HG03565 (cell line): ENCODE measurements around the gene TMOD4.
A peak's percentile ranks its signal among the peaks of the same experiment; 100 is the strongest.

Experiments used
- ATAC-seq: cut with Tn5 transposase; IDR thresholded peaks from one replicate; pipeline ENCODE4 v1.9.1; 2021; ENCODE audit warnings: mild to moderate bottlenecking, moderate library complexity; ENCODE audit not compliant: unreplicated experiment

The TMOD4 gene

GRCh38 chr1:151176514-151177045 lies 799 bp upstream of the TMOD4 start:
- ATAC-seq, result no peak

DNA sequence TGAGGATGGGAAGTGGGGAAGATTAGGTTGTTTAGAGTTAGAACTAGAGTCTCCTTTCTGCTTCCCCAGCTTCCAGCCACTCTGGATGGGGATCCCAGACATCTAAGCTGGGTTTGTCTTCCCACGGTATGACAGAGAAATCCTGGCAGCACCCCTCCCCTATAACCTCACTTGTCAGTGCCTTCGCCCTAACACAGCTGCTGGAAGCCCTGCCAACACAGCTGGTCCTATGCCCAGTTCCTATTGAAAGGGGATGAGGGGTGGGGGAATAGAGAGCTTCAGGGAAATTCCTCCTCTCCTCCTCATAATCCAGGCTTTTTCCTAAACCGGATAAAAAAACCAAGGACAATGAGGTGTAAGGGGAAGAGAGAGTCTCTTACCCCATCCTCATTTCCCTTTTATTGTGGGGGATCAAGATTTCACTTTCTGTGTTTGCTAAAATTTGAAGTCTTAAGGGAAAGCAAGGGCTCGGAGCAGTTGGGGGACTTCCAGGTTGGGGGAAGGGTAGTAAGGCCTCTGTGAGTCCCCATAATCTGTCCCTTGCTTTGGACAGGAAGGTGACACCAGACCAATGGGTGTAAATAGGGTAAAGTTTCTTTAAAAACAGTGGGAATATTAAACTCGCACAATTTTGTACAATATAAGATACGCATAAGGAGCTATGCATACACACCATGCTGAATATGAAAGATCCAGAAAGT lies 590 bp downstream of the TMOD4 start:
- ATAC-seq, result no peak

- ATAC-seq, result no peak
These were observed 4.6 kb downstream of the TMOD4 start for GRCh38 chr1:151171190-151171589.

DNA sequence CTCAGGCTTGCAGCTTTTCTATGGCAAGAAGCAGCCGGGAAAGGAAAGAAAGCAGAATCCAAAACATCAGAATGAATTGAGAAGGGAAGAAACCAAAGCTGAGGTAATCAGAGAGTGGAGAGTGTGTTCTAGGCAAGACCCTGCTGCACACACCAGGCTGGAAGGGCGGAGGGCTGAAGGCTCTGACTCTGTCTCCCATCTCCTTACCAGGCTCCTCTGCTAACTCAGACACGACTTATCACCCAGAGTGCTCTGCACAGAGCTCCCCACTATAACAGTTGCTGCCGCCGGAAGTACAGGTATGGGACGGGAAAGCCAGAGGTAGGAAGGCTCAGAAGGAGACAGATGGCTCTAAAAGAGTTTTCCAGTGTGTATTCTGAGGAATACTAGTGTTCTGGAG lies 8.7 kb downstream of the TMOD4 start:
- no peak for ATAC-seq

- no peak for ATAC-seq
These were observed 9.2 kb downstream of the TMOD4 start for GRCh38 chr1:151166505-151166956.

DNA sequence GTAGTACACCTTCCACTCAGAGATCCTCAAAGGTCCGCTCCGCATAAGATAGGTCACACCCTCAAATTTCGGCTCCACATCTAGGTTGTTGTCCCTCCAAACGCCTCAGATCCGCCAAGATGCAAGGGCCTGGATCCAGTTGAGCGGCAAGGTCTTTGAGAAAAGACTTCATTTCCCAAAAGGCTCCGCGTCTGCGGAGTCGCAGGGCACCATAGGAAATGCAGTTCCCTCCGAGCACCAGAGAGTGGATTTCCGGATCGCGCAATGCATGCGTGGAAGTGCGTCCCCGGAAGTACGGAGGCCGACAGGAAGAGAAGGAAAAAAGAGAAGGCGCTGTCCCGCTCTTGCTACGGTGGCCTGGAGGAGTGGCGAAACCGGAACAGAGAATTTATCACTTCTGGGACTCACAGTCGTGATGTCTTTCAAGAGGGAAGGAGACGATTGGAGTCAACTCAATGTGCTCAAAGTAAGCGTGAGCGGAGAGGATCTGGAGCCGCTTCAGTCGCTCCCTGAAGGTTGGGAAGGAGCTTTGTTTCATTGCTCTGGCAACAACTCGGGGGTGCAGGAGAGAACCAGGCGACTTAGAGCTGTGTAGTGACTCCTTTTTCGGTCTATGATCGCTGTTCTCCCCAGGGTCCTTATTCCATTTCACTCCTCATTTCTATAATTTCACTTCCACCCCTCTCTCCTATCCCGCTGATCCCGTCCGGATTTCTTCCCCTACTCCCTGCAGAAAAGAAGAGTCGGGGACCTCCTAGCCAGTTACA lies 9.9 kb downstream of the TMOD4 start, which contains the start of the genes LYSMD1 and SCNM1:
Gene LYSMD1 (minus strand): TSS at position 165 of the 767 bp plus-strand sequence. CDS start 644 bp downstream, outside the sequence.
Gene SCNM1 (plus strand): TSS at position 407 of the 767 bp plus-strand sequence. CDS start 9 bp downstream, at position 416.
- peak; percentile 90 for ATAC-seq

GRCh38 chr1:151165281-151165737 lies 10.5 kb downstream of the TMOD4 start:
- ATAC-seq, result no peak

DNA sequence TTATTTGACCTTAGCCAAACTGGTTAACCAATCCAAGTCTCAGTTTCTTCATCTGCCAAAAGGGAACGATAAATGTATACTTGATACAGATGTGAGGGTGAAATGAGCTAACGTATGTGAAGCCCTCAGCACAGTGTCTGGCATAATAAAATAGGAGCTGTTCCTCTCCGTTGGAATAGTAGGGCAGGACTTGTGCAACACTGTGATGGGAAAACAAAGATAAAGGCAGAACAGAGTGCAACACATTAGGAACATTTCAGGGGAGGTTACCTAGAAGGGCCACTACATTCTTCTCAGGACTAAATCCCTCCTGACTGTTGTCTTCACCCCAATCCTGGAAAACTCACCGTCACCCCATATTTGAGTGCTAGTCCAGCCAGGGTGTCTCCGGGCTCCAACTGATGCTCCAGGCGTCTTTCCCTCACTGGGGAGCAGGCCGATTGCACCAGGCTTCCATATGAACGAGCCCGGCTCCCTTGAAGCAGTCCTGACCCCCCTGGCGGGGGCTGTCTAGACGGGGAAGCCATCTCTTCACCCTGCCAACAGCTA lies 11.0 kb downstream of the TMOD4 start:
- ATAC-seq, result no peak

GRCh38 chr1:151159373-151159772 lies 16.4 kb downstream of the TMOD4 start:
- ATAC-seq, result no peak

- no peak for ATAC-seq
These were observed 17.0 kb downstream of the TMOD4 start for GRCh38 chr1:151158751-151159251.

DNA sequence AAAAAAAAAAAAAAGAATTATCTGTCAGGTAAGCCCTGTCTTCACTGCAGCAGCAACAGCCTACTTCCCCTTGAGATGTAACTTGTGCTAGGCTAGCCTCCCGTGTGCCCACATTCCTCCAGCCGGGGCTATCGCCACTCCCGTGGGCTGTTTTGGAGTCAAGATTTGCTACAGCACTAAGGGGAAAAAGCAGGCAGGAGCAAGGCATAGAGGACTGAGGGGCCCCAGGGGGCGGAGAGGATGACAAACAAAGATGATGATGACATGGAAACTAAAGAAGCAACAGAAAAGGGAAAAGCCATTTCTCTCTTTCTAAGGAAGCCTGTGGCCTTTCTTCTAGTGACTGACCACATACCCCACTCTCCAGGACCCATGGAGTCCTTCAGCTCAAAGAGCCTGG lies 17.5 kb downstream of the TMOD4 start:
- no peak for ATAC-seq

DNA sequence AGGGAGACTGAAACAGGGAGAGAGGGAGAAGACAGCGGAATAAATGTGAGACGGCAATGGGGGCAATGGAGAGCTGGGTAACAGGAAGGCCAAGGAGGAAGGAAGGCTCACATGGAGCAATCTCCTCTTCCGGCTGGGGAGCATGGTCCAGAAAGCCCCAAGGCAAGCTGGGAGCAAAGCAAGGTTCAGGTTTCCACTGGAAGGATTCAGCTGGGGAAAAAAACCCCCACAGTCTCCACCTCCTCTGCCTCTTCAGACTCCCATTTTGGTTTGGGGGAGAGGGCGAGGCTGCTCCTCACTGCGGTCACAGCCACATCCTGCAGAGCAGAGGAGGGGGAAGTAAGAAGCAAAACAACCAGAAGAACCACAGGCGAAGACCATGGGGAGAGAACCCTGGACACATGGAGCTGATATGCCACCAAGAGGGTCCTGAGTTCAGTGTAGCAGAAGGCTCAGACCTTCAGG lies 18.7 kb downstream of the TMOD4 start:
- ATAC-seq, result no peak

GRCh38 chr1:151156515-151156819 lies 19.3 kb downstream of the TMOD4 start, which contains the start of gene TNFAIP8L2:
TSS of gene TNFAIP8L2 (plus strand) at chr1:151156649. CDS start at chr1:151158698, 2,049 bp downstream.
- ATAC-seq, result peak; percentile 36

- no peak for ATAC-seq
These were observed 28.1 kb downstream of the TMOD4 start for GRCh38 chr1:151147665-151148064.

DNA sequence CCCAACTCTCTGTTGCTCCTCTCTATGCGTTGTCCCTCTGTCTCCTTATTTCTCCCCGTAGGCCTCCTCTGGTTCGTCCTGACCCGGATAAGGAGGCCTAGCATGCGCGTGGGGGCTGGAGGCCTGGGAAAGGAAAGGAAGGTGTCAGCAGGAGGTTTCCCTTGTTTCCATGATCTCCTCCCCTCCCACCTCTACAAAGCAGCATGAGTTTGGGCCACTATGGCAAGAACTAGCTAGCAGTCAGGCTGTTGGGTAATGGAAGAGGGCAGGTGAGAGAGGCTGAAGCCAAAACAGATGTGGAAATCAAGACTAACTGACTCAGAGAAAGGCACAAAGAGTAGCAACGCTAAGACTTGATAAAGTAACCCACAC lies 28.7 kb downstream of the TMOD4 start:
- no peak for ATAC-seq

- peak; percentile 93 for ATAC-seq
These were observed 29.2 kb downstream of the TMOD4 start, which contains the start of gene SEMA6C for GRCh38 chr1:151146412-151147131. TSS of gene SEMA6C (minus strand) at chr1:151146631. CDS start at chr1:151142621, 4,010 bp downstream.

GRCh38 chr1:151146072-151146411 lies 29.7 kb downstream of the TMOD4 start:
- ATAC-seq, result no peak

GRCh38 chr1:151145304-151146071 lies 30.3 kb downstream of the TMOD4 start:
- no peak for ATAC-seq

- ATAC-seq, result no peak
These were observed 31.1 kb downstream of the TMOD4 start for GRCh38 chr1:151144474-151145303.
